ENCODE data around the gene NFATC1. TPM values are rescaled to one million over a fixed set of nuclear protein-coding genes. Genes with fewer than 3 reads are reported as not detected.
A peak's percentile ranks its signal among the peaks of the same experiment; 100 is the strongest.

NFATC1 gene
- total RNA-seq, 4 donors from 2014 or later, result 10.1 to 15.0 (median 12.7) TPM

DNA sequence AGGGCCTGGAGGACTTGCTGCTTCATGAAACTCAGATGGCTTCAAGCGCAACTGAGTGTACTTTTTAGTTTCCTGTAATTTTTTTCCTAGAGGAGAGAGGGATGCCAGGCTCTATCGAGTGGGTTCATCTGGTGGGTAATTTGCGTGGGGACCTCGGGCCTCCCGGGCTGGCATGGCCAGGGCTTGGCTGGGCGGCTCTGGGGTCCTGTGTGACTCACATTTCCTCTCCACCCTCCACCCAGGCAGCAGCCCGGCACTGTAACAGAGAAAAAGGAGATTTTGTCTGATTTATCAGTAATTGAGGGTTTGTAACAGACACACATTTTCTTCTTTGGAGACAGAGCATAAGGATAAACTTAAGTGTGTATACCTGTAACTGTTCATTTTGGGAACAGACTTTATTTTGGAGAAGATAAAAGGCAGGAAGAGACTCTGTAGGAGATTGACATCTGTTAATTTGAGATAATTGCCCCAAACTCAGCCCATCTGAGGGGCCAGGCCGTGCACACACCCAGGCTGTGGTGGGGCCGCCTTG lies 64.3 kb downstream of the NFATC1 start:
- Histone ChIP-seq H3K36me3 (no peaks in the 10 kb centered on the region), H3K9me3 (no peaks in the 10 kb centered on the region), H3K27me3 (no peaks in the 10 kb centered on the region), H3K27ac (peak overlapping the region in 1 of 3 donors; percentile 21), H3K4me3 (replicated peaks in 1 of 3) (no peak overlapping the region), H3K4me1 (peaks cover 0 to 23% of the 10 kb centered on the region in 2 donors)
- 59 to 69% methylated on average over 9 of the region's 9 CpGs for WGBS, 2 donors
- DNase-seq, result no peak
- no peak for TF ChIP-seq POLR2A (IDR thresholded peaks at IDR 0.05)
- TF ChIP-seq, protein P1, sequence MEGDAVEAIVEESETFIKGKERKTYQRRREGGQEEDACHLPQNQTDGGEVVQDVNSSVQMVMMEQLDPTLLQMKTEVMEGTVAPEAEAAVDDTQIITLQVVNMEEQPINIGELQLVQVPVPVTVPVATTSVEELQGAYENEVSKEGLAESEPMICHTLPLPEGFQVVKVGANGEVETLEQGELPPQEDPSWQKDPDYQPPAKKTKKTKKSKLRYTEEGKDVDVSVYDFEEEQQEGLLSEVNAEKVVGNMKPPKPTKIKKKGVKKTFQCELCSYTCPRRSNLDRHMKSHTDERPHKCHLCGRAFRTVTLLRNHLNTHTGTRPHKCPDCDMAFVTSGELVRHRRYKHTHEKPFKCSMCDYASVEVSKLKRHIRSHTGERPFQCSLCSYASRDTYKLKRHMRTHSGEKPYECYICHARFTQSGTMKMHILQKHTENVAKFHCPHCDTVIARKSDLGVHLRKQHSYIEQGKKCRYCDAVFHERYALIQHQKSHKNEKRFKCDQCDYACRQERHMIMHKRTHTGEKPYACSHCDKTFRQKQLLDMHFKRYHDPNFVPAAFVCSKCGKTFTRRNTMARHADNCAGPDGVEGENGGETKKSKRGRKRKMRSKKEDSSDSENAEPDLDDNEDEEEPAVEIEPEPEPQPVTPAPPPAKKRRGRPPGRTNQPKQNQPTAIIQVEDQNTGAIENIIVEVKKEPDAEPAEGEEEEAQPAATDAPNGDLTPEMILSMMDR (IDR thresholded peaks at IDR 0.05), result no peak
- intact Hi-C loops (cut with DNase I), result no loop called here

GRCh38 chr18:79460481-79461300 lies 65.0 kb downstream of the NFATC1 start:
- peaks cover 5 to 29% of the 10 kb centered on the region in 2 donors for H3K4me1 ChIP-seq
- intact Hi-C loops (cut with DNase I), result no loop called here
- no peak overlapping the region for H3K4me3 ChIP-seq (replicated peaks in 1 of 3)
- H3K36me3 ChIP-seq, result no peaks in the 10 kb centered on the region
- H3K27me3 ChIP-seq, result no peaks in the 10 kb centered on the region
- 85% methylated on average over 18 to 20 of the region's 31 CpGs for WGBS, 2 donors
- no peak for DNase-seq
- H3K9me3 ChIP-seq, result no peaks in the 10 kb centered on the region
- H3K27ac ChIP-seq, result no peak overlapping the region
- TF ChIP-seq, protein P1 (IDR thresholded peaks at IDR 0.05), result no peak
- TF ChIP-seq POLR2A (IDR thresholded peaks at IDR 0.05), result no peak

GRCh38 chr18:79461627-79462026 lies 65.9 kb downstream of the NFATC1 start:
- no peak overlapping the region for H3K27ac ChIP-seq

DNA sequence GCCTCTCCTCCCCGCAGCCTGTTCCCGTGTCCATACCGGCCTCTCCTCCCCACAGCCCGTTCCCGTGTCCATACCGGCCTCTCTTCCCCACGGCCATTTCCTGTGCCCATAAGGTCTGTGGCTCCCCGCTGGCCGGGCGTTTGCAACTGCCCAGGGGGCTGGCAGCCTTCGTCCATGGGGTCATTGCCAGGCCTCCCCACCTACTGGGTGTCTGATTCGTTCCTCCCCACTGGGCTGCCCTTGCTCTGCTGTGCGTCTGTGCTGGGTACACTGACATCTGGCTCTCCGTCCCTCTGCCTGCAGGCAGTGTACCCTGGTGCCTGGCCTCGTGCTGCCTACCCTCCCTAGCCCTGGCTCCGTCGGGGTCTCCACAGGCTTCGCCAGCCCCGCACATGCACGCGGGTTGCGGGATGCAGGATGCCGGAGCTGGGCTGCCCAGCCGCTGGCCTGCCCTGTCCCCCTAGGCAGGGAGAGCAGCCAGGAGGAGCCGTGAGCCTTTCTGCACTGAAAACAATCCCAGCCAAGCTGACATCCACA lies 67.8 kb downstream of the NFATC1 start:
- intact Hi-C loops (cut with DNase I), result no loop called here
- H3K4me3 ChIP-seq (replicated peaks in 1 of 3), result no peak overlapping the region
- H3K36me3 ChIP-seq, result no peaks in the 10 kb centered on the region
- no peaks in the 10 kb centered on the region for H3K9me3 ChIP-seq
- WGBS, 2 donors, result 82 to 89% methylated on average over 23 to 24 of the region's 25 CpGs
- TF ChIP-seq, protein P1 (IDR thresholded peaks at IDR 0.05), result no peak
- TF ChIP-seq POLR2A (IDR thresholded peaks at IDR 0.05), result no peak
- H3K27ac ChIP-seq, result no peak overlapping the region
- H3K4me1 ChIP-seq, result peaks cover 5 to 25% of the 10 kb centered on the region in 2 donors
- H3K27me3 ChIP-seq, result no peaks in the 10 kb centered on the region
- DNase-seq, result no peak

More at GRCh38 chr18:79461627-79462026, 65.9 kb downstream of the NFATC1 start:
- intact Hi-C loops (cut with DNase I), result no loop called here
- Histone ChIP-seq H3K9me3 (no peaks in the 10 kb centered on the region), H3K4me3 (replicated peaks in 1 of 3) (no peak overlapping the region), H3K27me3 (no peaks in the 10 kb centered on the region), H3K4me1 (peaks cover 5 to 33% of the 10 kb centered on the region in 2 donors), H3K36me3 (no peaks in the 10 kb centered on the region)
- 88 to 98% methylated on average over 8 of the region's 22 CpGs for WGBS, 2 donors
- DNase-seq, result no peak
- TF ChIP-seq, protein P1 (IDR thresholded peaks at IDR 0.05), result no peak
- no peak for TF ChIP-seq POLR2A (IDR thresholded peaks at IDR 0.05)

Measured in thyroid gland (tissue), 4 donors.